IPS-NIHi7 (cell line): ENCODE results near the gene MBTPS1.
A peak's percentile ranks its signal among the peaks of the same experiment; 100 is the strongest.
"Not testable (repeated sequence)": the region's sequence is repeated elsewhere in the genome, so short reads cannot be mapped to it uniquely, and the experiment has no call there.

Experiments
- DNase-seq: peaks from one replicate; pipeline ENCODE4 v3.0.0; 2012; ENCODE audit warnings: mixed read lengths; ENCODE audit errors: extremely low spot score

The MBTPS1 gene

DNA sequence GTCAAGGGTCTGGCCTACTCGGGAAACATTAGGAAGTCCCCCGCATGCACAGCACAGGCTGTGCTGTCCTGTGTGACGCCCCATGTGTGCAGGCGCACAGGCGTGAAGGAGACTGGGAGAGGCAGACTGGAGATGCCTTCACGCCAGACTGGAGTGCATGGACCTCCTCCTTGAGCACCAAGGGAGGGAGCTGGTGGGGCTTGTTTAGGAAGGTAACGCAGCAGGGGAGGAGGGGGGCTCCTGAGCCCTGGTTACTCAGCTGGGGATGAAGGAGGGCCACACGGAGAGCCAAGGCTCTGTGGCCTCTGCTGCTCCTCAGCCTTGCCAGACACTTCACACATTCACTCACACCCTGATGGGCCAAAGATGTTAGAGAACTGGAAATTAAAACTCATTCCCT, 20.5 kb upstream of the MBTPS1 start:
- DNase-seq = no peak

- DNase-seq = no peak
Measured at GRCh38 chr16:84136331-84137125, 19.8 kb upstream of the MBTPS1 start.

GRCh38 chr16:84132527-84133285, 16.0 kb upstream of the MBTPS1 start:
- DNase-seq = no peak

- no peak for DNase-seq
Measured at GRCh38 chr16:84131117-84131516, 14.4 kb upstream of the MBTPS1 start.

DNA sequence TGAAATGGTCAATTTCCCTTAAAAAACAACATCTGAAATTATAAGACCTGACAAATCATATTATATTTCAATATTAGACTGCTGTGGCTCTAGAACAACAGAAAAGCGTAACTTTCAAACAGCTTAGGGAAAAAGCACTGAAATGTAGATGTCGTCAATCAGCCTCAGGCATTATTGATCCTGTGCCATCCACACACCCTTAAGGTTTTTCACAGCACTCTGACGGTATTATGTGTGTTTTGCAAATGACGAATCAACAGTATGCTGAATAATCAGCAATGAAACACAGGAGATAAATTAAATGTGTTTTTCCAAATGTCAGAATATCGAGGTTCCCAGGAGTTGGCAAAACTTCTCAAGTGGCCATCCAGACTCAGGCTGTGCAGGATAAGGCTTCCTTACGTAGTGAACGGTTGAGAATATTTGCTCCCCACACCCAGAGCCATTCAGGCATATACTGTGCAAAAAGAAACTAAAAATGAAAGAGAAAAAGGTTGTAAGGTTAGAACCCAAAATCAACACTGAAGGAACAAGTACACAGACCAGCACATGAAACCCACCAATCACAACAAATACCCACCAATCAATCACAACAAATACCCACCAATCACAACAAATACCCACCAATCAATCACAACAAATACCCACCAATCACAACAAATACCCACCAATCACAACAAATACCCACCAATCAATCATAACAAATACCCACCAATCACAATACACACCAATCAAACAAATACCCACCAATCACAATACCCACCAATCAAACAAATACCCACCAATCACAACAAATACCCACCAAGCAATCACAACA, 7.7 kb upstream of the MBTPS1 start:
- DNase-seq = no peak

DNA sequence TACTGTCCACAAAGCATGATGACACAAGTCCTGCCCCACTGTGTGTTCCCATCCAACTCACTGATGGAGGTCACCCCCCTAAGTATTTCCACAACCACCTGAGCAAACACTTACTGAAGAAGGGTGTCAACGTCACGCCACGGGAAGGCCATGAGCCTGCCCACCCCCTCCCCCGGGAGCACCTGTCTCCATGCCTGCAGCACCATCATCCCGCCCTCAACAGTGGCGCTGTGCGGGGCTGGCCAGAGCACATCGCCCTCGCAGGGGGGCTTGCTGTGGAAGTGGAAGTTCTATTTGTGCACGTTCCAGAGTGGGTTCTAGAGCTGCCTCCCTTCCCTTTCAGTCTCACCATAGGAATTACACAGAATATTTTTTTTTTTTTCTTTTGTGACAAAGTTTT, 4.3 kb upstream of the MBTPS1 start:
- DNase-seq = no peak

DNA sequence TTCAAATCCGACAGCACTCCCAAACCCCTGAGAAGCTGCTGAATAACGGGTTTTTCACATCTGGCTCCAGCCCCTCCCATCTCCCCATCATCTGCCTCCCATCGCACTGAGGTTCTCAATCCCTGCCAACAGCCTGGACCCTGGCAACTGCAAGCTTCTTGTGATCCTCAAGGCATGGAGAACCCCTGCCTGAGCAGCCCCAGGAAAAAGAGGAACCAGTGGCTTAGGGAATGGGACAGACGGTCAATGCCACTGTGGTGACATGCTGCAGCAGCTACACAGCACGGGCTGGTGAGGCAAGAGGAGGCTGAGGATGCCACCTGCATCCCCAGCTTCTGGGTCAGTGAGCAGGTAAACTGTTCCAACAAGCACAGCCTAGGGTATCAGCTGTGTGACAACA, 3.3 kb upstream of the MBTPS1 start:
- DNase-seq = no peak

GRCh38 chr16:84119368-84119767, 2.6 kb upstream of the MBTPS1 start:
- DNase-seq = no peak

GRCh38 chr16:84118315-84118714, 1.6 kb upstream of the MBTPS1 start:
- DNase-seq = not testable (repeated sequence)

DNA sequence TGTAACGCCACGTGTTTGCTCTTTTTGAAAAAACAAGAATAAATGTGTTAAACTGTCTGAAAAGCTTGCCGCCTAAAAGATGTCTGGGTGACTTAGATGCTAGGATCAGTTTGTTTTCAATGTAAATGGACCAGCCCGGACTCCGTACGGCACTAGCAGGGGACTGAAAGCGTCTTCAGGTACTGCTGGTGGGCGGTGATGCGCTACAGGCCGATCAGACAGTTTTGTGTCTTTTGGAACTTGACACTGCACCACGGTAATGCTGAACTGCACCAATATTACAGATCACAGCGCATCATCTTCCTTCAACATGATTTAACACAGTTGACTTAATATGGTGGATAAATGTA, 727 bp upstream of the MBTPS1 start:
- DNase-seq = peak; percentile 45

- no peak for DNase-seq
Measured at GRCh38 chr16:84115919-84116719, 623 bp downstream of the MBTPS1 start.

DNA sequence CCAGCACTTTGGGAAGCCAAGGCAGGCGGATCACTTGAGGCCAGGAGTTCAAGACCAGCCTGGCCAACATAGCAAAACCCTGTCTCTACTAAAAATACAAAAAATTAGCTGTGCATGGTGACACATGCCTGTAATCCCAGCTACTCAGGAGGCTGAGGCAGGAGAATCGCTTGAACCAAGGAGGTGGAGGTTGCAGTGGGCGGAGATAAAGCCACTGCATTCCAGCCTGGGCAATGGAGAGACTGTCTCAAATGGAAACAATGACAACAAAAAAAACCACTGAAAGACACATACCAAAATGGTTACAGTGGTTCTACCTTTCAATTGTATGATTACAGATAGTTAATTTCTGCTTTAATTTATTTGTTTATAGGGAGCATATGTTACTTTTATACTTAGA, 4.8 kb downstream of the MBTPS1 start:
- DNase-seq = not testable (repeated sequence)

DNA sequence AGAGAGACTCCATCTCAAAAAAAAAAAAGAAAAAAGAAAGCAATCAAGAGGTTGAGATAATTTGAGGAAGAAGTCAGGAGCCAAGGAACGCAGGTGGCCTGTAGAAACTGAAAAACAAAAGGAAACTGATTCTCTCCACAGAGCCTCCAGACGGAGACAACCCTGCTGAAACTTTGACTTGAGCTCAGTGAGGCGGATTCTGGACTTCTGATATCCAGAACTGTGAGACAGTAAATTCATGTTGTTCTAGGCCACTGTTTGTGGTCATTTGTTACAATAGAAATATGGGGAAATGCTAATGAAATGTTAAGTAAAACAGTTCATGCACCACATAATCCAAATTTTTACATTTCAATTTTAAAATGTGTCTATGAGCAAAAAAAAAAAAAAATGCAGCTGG, 5.2 kb downstream of the MBTPS1 start:
- DNase-seq = no peak

- DNase-seq = no peak
Measured at GRCh38 chr16:84110527-84110926, 6.2 kb downstream of the MBTPS1 start.

DNA sequence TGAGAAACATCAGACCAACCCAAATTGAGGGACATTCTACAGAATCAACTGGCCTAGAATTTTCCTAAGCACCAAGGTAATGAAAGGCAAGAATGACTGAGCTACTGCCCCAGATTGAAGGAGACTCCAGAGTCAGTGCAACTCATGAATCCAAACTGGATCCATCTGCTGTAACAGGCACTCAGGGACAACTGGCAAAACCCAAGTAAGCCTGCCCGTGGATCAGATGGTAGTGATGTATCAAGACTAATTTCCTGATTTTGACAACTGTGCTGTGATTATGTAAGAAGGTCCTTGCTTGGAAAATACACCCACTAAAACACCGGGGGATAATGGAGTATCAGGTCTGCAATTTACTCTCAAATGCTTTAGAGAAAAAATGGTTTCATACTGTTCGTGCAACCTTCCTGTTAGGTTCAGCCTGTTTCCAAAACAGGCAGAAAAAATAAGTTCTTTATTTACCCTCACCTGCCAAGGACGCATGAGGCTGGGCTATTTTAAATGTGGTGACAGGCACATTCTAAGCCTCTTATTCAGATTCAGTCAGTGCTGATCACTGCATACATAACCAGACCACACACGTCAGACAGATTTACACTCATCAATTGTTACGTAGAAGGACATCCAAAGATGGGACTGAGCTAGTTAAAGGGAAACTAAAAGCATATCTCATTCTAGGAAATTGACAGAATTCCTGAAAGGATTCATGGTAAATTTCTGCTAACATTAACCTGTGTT, 7.0 kb downstream of the MBTPS1 start:
- no peak for DNase-seq

GRCh38 chr16:84107921-84108320, 8.8 kb downstream of the MBTPS1 start:
- DNase-seq = no peak

- DNase-seq = no peak
Measured at GRCh38 chr16:84105948-84106740, 10.6 kb downstream of the MBTPS1 start.

DNA sequence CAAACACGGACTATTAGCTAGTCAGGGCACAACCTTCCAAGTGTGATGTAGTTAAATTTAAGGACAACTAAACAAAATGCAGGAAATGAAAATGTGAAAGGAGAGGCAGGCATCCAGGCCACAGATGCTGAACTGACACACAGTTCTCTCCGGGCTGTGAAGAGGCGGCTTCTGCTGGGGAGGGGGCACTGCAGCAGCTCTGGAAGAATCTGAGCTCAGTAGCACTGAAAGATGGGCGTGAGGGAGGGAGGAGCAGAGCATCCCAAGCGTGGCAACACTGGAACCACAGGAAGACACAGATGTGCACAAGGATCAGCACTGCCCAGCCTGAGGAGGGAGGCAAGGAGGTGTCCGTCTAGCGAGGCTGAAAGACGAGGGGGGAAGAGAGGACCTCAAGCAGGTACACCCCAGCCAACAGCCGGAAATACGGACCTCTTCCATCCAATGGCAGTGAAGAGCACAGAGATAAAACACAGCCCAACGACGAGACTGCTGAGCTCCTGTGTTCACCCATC, 11.4 kb downstream of the MBTPS1 start:
- no peak for DNase-seq

GRCh38 chr16:84104231-84104630, 12.5 kb downstream of the MBTPS1 start:
- DNase-seq = no peak

DNA sequence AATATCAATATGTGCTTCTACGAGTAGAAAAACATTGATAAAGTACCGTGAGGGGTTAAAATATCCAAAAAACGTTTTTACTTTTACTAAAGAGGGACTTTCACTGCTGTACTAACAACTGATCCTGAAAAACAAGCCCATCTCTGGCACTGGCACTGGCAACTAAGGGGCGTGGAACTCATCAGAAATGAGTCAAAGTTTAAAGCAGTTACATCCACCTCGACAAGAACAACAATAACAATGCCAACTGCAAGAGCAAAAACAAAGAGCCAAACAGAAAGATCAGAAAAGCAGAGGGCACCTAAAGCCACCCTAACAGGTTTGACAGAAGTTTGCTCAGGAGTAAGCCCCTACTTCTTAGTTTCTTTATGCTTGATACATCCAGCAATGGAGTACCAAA, 13.1 kb downstream of the MBTPS1 start:
- DNase-seq = no peak
